ENCODE measurements around the gene GPR17. TPM values are rescaled to one million over a fixed set of nuclear protein-coding genes. Genes with fewer than 3 reads are reported as not detected.

GPR17 gene
- total and polyA plus RNA-seq, 2 experiments from 2014 or later: not detected

DNA sequence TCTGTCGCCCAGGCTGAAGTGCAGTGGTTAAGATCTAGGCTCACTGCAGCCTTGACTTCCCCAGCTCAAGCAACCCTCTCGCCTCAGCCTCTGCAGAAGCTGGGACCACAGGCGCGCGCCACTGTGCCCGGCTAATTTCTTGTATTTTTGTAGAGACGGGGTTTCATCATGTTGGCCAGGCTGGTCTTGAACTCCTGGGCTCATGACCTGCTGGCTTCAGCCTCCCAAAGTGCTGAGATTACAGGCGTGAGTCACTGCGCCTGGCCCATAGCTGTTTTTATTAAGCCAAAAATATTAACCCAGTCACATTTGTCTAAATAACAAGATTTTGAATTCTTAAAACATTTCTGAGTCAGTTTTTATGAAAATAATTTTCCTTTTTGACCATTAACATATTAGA, 49.0 kb downstream of the GPR17 start:
- peaks cover 26% of the 10 kb centered on the region for H3K9me3 Mint-ChIP-seq
- Histone ChIP-seq H3K4me3 (peak overlapping the region; percentile 51), H3K27ac (ENCODE audit: low read depth) (no peak overlapping the region), H3F3A (replicated peaks; ENCODE audit: low read depth) (0 out of 2 replicates have a peak, but pooled peaks cover 4% of the 10 kb centered on the region), H4K20me1 (replicated peaks; ENCODE audit: insufficient read depth) (no peaks in the 10 kb centered on the region), H3K4me1 (ENCODE audit: insufficient read depth) (no peaks in the 10 kb centered on the region), H3K4me2 (peak overlapping the region; percentile 77), H3K9me2 (ENCODE audit: insufficient read depth) (no peaks in the 10 kb centered on the region), H3K27me3 (ENCODE audit: insufficient read depth) (peaks cover 5% of the 10 kb centered on the region), H2AFZ (peak overlapping the region; percentile 90; the same call in 1 of the 2 replicates), H3K36me3 (ENCODE audit: insufficient read depth) (0 out of 2 replicates have a peak, but pooled peaks cover 4% of the 10 kb centered on the region), H3K79me2 (replicated peaks; ENCODE audit: insufficient read depth) (no peaks in the 10 kb centered on the region)
- H3K36me3 Mint-ChIP-seq (ENCODE audit: low read depth): peaks cover 18% of the 10 kb centered on the region
- ATAC-seq (no peak), DNase-seq (ENCODE audit: low spot score) (no peak)
- H3K4me1 Mint-ChIP-seq: peaks cover 6% of the 10 kb centered on the region
- TF ChIP-seq, protein P1, sequence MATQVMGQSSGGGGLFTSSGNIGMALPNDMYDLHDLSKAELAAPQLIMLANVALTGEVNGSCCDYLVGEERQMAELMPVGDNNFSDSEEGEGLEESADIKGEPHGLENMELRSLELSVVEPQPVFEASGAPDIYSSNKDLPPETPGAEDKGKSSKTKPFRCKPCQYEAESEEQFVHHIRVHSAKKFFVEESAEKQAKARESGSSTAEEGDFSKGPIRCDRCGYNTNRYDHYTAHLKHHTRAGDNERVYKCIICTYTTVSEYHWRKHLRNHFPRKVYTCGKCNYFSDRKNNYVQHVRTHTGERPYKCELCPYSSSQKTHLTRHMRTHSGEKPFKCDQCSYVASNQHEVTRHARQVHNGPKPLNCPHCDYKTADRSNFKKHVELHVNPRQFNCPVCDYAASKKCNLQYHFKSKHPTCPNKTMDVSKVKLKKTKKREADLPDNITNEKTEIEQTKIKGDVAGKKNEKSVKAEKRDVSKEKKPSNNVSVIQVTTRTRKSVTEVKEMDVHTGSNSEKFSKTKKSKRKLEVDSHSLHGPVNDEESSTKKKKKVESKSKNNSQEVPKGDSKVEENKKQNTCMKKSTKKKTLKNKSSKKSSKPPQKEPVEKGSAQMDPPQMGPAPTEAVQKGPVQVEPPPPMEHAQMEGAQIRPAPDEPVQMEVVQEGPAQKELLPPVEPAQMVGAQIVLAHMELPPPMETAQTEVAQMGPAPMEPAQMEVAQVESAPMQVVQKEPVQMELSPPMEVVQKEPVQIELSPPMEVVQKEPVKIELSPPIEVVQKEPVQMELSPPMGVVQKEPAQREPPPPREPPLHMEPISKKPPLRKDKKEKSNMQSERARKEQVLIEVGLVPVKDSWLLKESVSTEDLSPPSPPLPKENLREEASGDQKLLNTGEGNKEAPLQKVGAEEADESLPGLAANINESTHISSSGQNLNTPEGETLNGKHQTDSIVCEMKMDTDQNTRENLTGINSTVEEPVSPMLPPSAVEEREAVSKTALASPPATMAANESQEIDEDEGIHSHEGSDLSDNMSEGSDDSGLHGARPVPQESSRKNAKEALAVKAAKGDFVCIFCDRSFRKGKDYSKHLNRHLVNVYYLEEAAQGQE (IDR thresholded peaks at IDR 0.05; ENCODE audit: unreplicated experiment): no peak
- no peak for TF ChIP-seq CREB1 (CRISPR knock-in tag; IDR thresholded peaks at IDR 0.05; ENCODE audit: low read depth)
- TF ChIP-seq, protein P2, sequence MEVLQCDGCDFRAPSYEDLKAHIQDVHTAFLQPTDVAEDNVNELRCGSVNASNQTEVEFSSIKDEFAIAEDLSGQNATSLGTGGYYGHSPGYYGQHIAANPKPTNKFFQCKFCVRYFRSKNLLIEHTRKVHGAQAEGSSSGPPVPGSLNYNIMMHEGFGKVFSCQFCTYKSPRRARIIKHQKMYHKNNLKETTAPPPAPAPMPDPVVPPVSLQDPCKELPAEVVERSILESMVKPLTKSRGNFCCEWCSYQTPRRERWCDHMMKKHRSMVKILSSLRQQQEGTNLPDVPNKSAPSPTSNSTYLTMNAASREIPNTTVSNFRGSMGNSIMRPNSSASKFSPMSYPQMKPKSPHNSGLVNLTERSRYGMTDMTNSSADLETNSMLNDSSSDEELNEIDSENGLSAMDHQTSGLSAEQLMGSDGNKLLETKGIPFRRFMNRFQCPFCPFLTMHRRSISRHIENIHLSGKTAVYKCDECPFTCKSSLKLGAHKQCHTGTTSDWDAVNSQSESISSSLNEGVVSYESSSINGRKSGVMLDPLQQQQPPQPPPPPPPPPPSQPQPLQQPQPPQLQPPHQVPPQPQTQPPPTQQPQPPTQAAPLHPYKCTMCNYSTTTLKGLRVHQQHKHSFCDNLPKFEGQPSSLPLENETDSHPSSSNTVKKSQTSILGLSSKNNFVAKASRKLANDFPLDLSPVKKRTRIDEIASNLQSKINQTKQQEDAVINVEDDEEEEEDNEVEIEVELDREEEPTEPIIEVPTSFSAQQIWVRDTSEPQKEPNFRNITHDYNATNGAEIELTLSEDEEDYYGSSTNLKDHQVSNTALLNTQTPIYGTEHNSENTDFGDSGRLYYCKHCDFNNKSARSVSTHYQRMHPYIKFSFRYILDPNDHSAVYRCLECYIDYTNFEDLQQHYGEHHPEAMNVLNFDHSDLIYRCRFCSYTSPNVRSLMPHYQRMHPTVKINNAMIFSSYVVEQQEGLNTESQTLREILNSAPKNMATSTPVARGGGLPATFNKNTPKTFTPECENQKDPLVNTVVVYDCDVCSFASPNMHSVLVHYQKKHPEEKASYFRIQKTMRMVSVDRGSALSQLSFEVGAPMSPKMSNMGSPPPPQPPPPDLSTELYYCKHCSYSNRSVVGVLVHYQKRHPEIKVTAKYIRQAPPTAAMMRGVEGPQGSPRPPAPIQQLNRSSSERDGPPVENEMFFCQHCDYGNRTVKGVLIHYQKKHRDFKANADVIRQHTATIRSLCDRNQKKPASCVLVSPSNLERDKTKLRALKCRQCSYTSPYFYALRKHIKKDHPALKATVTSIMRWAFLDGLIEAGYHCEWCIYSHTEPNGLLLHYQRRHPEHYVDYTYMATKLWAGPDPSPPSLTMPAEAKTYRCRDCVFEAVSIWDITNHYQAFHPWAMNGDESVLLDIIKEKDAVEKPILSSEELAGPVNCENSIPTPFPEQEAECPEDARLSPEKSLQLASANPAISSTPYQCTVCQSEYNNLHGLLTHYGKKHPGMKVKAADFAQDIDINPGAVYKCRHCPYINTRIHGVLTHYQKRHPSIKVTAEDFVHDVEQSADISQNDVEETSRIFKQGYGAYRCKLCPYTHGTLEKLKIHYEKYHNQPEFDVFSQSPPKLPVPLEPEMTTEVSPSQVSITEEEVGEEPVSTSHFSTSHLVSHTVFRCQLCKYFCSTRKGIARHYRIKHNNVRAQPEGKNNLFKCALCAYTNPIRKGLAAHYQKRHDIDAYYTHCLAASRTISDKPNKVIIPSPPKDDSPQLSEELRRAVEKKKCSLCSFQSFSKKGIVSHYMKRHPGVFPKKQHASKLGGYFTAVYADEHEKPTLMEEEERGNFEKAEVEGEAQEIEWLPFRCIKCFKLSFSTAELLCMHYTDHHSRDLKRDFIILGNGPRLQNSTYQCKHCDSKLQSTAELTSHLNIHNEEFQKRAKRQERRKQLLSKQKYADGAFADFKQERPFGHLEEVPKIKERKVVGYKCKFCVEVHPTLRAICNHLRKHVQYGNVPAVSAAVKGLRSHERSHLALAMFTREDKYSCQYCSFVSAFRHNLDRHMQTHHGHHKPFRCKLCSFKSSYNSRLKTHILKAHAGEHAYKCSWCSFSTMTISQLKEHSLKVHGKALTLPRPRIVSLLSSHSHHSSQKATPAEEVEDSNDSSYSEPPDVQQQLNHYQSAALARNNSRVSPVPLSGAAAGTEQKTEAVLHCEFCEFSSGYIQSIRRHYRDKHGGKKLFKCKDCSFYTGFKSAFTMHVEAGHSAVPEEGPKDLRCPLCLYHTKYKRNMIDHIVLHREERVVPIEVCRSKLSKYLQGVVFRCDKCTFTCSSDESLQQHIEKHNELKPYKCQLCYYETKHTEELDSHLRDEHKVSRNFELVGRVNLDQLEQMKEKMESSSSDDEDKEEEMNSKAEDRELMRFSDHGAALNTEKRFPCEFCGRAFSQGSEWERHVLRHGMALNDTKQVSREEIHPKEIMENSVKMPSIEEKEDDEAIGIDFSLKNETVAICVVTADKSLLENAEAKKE (CRISPR knock-in tag; IDR thresholded peaks at IDR 0.05): no peak
- TF ChIP-seq ZNF331 (CRISPR knock-in tag; IDR thresholded peaks at IDR 0.05; ENCODE audit: low read depth): no peak
- TF ChIP-seq EZH2 (IDR thresholded peaks at IDR 0.05; ENCODE audit: low read depth, unreplicated experiment): no peak
- TF ChIP-seq EZH2phosphoT487 (IDR thresholded peaks at IDR 0.05; ENCODE audit: unreplicated experiment): no peak
- TF ChIP-seq JUNB (IDR thresholded peaks at IDR 0.05; ENCODE audit: unreplicated experiment): no peak
- TF ChIP-seq POLR2AphosphoS5 (IDR thresholded peaks at IDR 0.05; ENCODE audit: low read depth): no peak
- TF ChIP-seq, protein P3, sequence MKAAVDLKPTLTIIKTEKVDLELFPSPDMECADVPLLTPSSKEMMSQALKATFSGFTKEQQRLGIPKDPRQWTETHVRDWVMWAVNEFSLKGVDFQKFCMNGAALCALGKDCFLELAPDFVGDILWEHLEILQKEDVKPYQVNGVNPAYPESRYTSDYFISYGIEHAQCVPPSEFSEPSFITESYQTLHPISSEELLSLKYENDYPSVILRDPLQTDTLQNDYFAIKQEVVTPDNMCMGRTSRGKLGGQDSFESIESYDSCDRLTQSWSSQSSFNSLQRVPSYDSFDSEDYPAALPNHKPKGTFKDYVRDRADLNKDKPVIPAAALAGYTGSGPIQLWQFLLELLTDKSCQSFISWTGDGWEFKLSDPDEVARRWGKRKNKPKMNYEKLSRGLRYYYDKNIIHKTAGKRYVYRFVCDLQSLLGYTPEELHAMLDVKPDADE (IDR thresholded peaks at IDR 0.05): no peak
- TF ChIP-seq, protein P4, sequence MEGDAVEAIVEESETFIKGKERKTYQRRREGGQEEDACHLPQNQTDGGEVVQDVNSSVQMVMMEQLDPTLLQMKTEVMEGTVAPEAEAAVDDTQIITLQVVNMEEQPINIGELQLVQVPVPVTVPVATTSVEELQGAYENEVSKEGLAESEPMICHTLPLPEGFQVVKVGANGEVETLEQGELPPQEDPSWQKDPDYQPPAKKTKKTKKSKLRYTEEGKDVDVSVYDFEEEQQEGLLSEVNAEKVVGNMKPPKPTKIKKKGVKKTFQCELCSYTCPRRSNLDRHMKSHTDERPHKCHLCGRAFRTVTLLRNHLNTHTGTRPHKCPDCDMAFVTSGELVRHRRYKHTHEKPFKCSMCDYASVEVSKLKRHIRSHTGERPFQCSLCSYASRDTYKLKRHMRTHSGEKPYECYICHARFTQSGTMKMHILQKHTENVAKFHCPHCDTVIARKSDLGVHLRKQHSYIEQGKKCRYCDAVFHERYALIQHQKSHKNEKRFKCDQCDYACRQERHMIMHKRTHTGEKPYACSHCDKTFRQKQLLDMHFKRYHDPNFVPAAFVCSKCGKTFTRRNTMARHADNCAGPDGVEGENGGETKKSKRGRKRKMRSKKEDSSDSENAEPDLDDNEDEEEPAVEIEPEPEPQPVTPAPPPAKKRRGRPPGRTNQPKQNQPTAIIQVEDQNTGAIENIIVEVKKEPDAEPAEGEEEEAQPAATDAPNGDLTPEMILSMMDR (conservative IDR thresholded peaks at IDR 0.05; ENCODE audit: low read depth in 2 of 2): no peak
- no peak for TF ChIP-seq NANOG (IDR thresholded peaks at IDR 0.05; ENCODE audit: borderline replicate concordance)
- no peak for TF ChIP-seq ZNF114 (CRISPR knock-in tag; IDR thresholded peaks at IDR 0.05)
- no peak for TF ChIP-seq STAT1 (IDR thresholded peaks at IDR 0.05; ENCODE audit: unreplicated experiment)
- no peak overlapping the region for H3K27ac Mint-ChIP-seq
- no peak overlapping the region for H3K4me3 Mint-ChIP-seq
- H3K27me3 Mint-ChIP-seq (ENCODE audit: insufficient read depth, low read depth, poor library complexity): peaks cover 10% of the 10 kb centered on the region

All from GM23338 (cell line).